ENCODE measurements around the gene MKX.
A peak's percentile ranks its signal among the peaks of the same experiment; 100 is the strongest.

Gene MKX

DNA sequence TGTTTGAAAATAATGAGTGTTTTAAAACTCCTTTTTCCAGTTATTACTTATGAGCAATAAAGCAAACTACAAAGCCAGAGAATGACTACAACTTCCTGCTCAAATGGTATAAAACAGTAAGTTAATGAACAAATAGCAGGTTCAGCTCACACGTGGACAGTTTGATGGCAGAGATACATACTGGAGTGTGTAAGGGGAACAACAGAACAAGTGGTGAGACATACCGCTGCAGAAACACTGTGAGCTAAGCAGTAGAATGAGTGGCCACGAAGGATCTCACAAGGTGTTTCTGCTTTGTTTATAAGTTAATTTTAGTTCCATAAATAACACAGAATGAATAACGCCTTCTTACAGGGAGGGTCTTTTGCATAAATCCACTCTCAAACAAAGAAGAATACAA lies 3.0 kb upstream of the MKX start:
- Histone ChIP-seq H3K4me1 (ENCODE audit: insufficient read depth, low read length, poor library complexity, severe bottlenecking) (peaks cover 30% of the 10 kb centered on the region), H3K27me3 (ENCODE audit: insufficient read depth, low read length, poor library complexity, severe bottlenecking) (no peaks in the 10 kb centered on the region), H3K9ac (ENCODE audit: low read depth, low read length, poor library complexity, severe bottlenecking) (peak overlapping the region; percentile 45), H3K4me2 (ENCODE audit: low read depth, low read length, poor library complexity, severe bottlenecking) (peak overlapping the region; percentile 62), H3K4me3 (ENCODE audit: low read length, poor library complexity, severe bottlenecking) (peak overlapping the region; percentile 30), H3F3A (ENCODE audit: low read depth) (no peaks in the 10 kb centered on the region), H3K79me2 (ENCODE audit: insufficient read depth, low read length) (no peaks in the 10 kb centered on the region), H3K9me3 (ENCODE audit: insufficient read depth, low read depth, low read length) (no peaks in the 10 kb centered on the region; the same call in 1 of the 2 replicates), H3K36me3 (ENCODE audit: insufficient read depth, low read length) (no peaks in the 10 kb centered on the region), H4K20me1 (ENCODE audit: insufficient read depth, low read length, poor library complexity, severe bottlenecking) (no peaks in the 10 kb centered on the region), H3K9me2 (replicated peaks; ENCODE audit: low read depth, low read length) (no peaks in the 10 kb centered on the region), H2AFZ (ENCODE audit: low read length) (peak overlapping the region; percentile 70)
- no peak for TF ChIP-seq EZH2phosphoT487 (IDR thresholded peaks at IDR 0.05; ENCODE audit: borderline replicate concordance)
- TF ChIP-seq, protein P1, sequence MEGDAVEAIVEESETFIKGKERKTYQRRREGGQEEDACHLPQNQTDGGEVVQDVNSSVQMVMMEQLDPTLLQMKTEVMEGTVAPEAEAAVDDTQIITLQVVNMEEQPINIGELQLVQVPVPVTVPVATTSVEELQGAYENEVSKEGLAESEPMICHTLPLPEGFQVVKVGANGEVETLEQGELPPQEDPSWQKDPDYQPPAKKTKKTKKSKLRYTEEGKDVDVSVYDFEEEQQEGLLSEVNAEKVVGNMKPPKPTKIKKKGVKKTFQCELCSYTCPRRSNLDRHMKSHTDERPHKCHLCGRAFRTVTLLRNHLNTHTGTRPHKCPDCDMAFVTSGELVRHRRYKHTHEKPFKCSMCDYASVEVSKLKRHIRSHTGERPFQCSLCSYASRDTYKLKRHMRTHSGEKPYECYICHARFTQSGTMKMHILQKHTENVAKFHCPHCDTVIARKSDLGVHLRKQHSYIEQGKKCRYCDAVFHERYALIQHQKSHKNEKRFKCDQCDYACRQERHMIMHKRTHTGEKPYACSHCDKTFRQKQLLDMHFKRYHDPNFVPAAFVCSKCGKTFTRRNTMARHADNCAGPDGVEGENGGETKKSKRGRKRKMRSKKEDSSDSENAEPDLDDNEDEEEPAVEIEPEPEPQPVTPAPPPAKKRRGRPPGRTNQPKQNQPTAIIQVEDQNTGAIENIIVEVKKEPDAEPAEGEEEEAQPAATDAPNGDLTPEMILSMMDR (conservative IDR thresholded peaks at IDR 0.05; ENCODE audit: low read length), result no peak

DNA sequence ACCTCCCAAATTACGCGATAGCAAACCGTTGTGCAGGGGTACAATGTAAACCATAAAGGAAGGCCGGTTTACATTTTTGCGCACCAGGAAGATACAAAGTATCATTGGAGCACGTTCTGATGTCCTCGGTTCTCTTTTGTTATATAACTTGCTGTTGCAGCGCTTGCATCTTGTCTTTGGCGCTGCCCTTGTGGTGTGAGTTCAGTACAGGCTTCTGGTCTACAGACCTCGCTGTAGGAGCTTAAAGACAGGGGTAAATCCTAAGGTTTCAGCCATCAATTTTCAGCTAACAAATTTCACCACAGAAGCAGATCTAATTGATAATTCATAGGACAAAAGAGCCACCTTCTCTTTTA lies 1.5 kb upstream of the MKX start:
- no peaks in the 10 kb centered on the region for H3F3A ChIP-seq (ENCODE audit: low read depth)
- no peaks in the 10 kb centered on the region; the same call in 1 of the 2 replicates for H3K9me3 ChIP-seq (ENCODE audit: insufficient read depth, low read depth, low read length)
- no peak for TF ChIP-seq EZH2phosphoT487 (IDR thresholded peaks at IDR 0.05; ENCODE audit: borderline replicate concordance)
- TF ChIP-seq, protein P1 (conservative IDR thresholded peaks at IDR 0.05; ENCODE audit: low read length), result no peak
- H3K27me3 ChIP-seq (ENCODE audit: insufficient read depth, low read length, poor library complexity, severe bottlenecking), result no peaks in the 10 kb centered on the region
- no peak overlapping the region for H3K4me3 ChIP-seq (ENCODE audit: low read length, poor library complexity, severe bottlenecking)
- H3K4me1 ChIP-seq (ENCODE audit: insufficient read depth, low read length, poor library complexity, severe bottlenecking), result peaks cover 30% of the 10 kb centered on the region
- H2AFZ ChIP-seq (ENCODE audit: low read length), result no peak overlapping the region
- no peaks in the 10 kb centered on the region for H3K9me2 ChIP-seq (replicated peaks; ENCODE audit: low read depth, low read length)
- no peaks in the 10 kb centered on the region for H3K79me2 ChIP-seq (ENCODE audit: insufficient read depth, low read length)
- H4K20me1 ChIP-seq (ENCODE audit: insufficient read depth, low read length, poor library complexity, severe bottlenecking), result no peaks in the 10 kb centered on the region
- no peak overlapping the region for H3K4me2 ChIP-seq (ENCODE audit: low read depth, low read length, poor library complexity, severe bottlenecking)
- H3K9ac ChIP-seq (ENCODE audit: low read depth, low read length, poor library complexity, severe bottlenecking), result no peak overlapping the region
- H3K36me3 ChIP-seq (ENCODE audit: insufficient read depth, low read length), result no peaks in the 10 kb centered on the region

DNA sequence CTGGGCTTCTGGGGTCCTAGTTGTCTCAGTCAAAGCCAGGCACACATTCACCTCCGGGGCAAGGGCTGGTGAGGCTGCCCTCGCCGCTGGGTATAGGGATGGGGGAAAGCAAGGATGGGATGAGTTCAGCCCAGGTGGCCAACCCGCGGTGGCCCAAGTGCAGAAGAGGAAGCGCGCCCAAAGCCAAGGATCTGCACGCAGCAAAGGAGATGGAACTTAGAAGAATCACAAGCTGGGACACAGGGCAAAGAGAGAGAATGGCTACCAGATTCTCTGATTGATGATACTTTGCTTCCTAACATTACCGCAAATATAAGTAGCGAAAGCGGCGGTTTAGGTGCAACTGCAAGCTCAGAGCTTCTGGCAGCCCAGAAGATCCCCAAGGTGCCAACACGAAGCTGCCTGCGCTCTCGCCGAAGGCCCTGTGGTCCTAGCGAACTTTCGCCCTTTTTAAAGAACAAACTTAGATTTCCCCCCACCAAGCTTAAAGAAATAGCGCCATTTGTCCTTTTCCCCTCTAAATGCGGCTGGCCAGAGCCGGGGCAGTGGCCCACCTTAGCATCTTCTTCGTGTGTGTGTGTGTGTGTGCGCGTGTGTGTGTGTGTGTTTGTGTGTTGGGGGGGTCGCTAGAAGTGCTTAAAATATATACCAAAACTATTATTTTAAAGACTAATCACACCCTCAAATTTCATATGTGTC lies 927 bp upstream of the MKX start:
- Histone ChIP-seq H3K4me1 (ENCODE audit: insufficient read depth, low read length, poor library complexity, severe bottlenecking) (peaks cover 32% of the 10 kb centered on the region), H3K27me3 (ENCODE audit: insufficient read depth, low read length, poor library complexity, severe bottlenecking) (no peaks in the 10 kb centered on the region), H3K4me3 (ENCODE audit: low read length, poor library complexity, severe bottlenecking) (no peak overlapping the region), H3K9me2 (replicated peaks; ENCODE audit: low read depth, low read length) (no peaks in the 10 kb centered on the region), H3K79me2 (ENCODE audit: insufficient read depth, low read length) (no peaks in the 10 kb centered on the region), H2AFZ (ENCODE audit: low read length) (no peak overlapping the region), H4K20me1 (ENCODE audit: insufficient read depth, low read length, poor library complexity, severe bottlenecking) (no peaks in the 10 kb centered on the region), H3K9ac (ENCODE audit: low read depth, low read length, poor library complexity, severe bottlenecking) (no peak overlapping the region), H3K9me3 (ENCODE audit: insufficient read depth, low read depth, low read length) (no peaks in the 10 kb centered on the region; the same call in 1 of the 2 replicates), H3F3A (ENCODE audit: low read depth) (no peaks in the 10 kb centered on the region), H3K36me3 (ENCODE audit: insufficient read depth, low read length) (no peaks in the 10 kb centered on the region), H3K4me2 (ENCODE audit: low read depth, low read length, poor library complexity, severe bottlenecking) (no peak overlapping the region)
- TF ChIP-seq, protein P1 (conservative IDR thresholded peaks at IDR 0.05; ENCODE audit: low read length), result no peak
- TF ChIP-seq EZH2phosphoT487 (IDR thresholded peaks at IDR 0.05; ENCODE audit: borderline replicate concordance), result no peak
